ENCODE data around the gene CEP89. TPM values are rescaled to one million over a fixed set of nuclear protein-coding genes. Genes with fewer than 3 reads are reported as not detected.

The CEP89 gene
- total and polyA plus RNA-seq, 2 donors (not counting 1 experiment from before 2014, with no cell fraction given) = 6.3 to 13.8 TPM

DNA sequence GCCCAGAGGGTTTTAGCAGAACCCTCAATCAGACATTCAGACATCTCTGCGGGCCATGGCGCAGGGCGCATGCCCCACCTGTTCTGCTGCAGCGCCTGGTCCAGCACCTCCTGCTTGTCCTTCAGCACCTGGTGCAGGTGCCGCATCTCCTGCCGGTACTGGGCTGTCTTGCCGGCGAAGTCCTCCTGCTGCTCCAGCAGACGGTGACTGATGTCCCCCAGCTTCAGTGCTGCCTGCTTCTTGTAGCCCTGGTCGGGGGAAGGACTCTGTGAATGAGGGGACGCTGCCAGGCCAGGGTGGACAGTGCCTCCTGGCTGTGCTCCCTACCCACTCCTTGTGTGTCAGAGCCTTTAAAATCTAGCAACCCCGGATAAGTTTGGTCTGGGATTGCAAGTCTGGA lies 90.0 kb downstream of the CEP89 start:
- Histone ChIP-seq H4K20me1 (ENCODE audit: control insufficient read depth, extremely low read depth, insufficient read depth, low read length) (no peaks in the 10 kb centered on the region), H3K36me3 (ENCODE audit: control insufficient read depth, insufficient read depth, low read length) (no peaks in the 10 kb centered on the region), H3K4me2 (ENCODE audit: extremely low read depth, insufficient read depth, low read length) (no peak overlapping the region), H3K79me2 (ENCODE audit: control insufficient read depth, insufficient read depth, low read length) (no peaks in the 10 kb centered on the region), H3K9ac (ENCODE audit: insufficient read depth, low read length) (no peak overlapping the region), H3K27me3 (ENCODE audit: control insufficient read depth, insufficient read depth, low read length) (no peaks in the 10 kb centered on the region), H2AFZ (ENCODE audit: low read length) (no peak overlapping the region), H3K27ac (ENCODE audit: insufficient read depth, low read length) (no peak overlapping the region), H3K4me1 (ENCODE audit: control insufficient read depth, extremely low read depth, insufficient read depth, low read length) (no peaks in the 10 kb centered on the region), H3K9me3 (ENCODE audit: control insufficient read depth, insufficient read depth, low read depth, low read length) (no peaks in the 10 kb centered on the region), H3K4me3 (replicated peaks in 1 of 4; ENCODE audit: control extremely low read depth in 1 of 4, insufficient read depth in 1 of 4, low read depth in 3 of 4, low read length in 4 of 4) (no peak overlapping the region)
- TF ChIP-seq EZH2 (IDR thresholded peaks at IDR 0.05; ENCODE audit: low read length, missing control alignments) = no peak
- TF ChIP-seq, protein P1, sequence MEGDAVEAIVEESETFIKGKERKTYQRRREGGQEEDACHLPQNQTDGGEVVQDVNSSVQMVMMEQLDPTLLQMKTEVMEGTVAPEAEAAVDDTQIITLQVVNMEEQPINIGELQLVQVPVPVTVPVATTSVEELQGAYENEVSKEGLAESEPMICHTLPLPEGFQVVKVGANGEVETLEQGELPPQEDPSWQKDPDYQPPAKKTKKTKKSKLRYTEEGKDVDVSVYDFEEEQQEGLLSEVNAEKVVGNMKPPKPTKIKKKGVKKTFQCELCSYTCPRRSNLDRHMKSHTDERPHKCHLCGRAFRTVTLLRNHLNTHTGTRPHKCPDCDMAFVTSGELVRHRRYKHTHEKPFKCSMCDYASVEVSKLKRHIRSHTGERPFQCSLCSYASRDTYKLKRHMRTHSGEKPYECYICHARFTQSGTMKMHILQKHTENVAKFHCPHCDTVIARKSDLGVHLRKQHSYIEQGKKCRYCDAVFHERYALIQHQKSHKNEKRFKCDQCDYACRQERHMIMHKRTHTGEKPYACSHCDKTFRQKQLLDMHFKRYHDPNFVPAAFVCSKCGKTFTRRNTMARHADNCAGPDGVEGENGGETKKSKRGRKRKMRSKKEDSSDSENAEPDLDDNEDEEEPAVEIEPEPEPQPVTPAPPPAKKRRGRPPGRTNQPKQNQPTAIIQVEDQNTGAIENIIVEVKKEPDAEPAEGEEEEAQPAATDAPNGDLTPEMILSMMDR (conservative IDR thresholded peaks at IDR 0.05 in 1 of 2, IDR thresholded peaks at IDR 0.05 in 1 of 2; ENCODE audit: low read depth in 1 of 2, low read length in 2 of 2) = no peak
- DNase-seq (ENCODE audit: low read depth in 2 of 2) = no peak

DNA sequence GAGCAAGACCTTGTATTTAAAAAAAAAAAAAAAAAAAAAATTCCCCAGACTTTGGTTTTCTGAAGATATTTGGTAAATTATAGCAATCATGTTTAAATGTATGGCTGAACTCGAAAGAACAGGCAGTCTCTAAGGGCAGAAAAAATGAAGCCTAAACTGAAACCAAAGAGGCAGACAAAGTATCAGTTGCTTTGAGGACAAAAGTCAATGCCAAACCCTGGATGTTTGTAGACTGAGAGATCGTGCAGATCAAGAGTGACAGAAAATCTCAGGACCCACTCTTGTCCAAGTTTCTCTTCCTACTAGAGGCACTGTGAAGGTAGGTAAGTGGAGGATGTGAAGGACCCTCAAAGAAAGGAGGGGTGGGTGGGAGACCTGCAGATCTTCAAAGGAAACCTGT lies 91.1 kb downstream of the CEP89 start:
- Histone ChIP-seq H4K20me1 (ENCODE audit: control insufficient read depth, extremely low read depth, insufficient read depth, low read length) (no peaks in the 10 kb centered on the region), H3K4me3 (replicated peaks in 1 of 4; ENCODE audit: control extremely low read depth in 1 of 4, insufficient read depth in 1 of 4, low read depth in 3 of 4, low read length in 4 of 4) (no peak overlapping the region), H3K9ac (ENCODE audit: insufficient read depth, low read length) (no peak overlapping the region), H3K79me2 (ENCODE audit: control insufficient read depth, insufficient read depth, low read length) (no peaks in the 10 kb centered on the region), H3K4me1 (ENCODE audit: control insufficient read depth, extremely low read depth, insufficient read depth, low read length) (no peaks in the 10 kb centered on the region), H3K27ac (ENCODE audit: insufficient read depth, low read length) (no peak overlapping the region), H3K9me3 (ENCODE audit: control insufficient read depth, insufficient read depth, low read depth, low read length) (no peaks in the 10 kb centered on the region), H3K4me2 (ENCODE audit: extremely low read depth, insufficient read depth, low read length) (no peak overlapping the region), H2AFZ (ENCODE audit: low read length) (no peak overlapping the region), H3K27me3 (ENCODE audit: control insufficient read depth, insufficient read depth, low read length) (no peaks in the 10 kb centered on the region), H3K36me3 (ENCODE audit: control insufficient read depth, insufficient read depth, low read length) (no peaks in the 10 kb centered on the region)
- TF ChIP-seq, protein P1 (conservative IDR thresholded peaks at IDR 0.05 in 1 of 2, IDR thresholded peaks at IDR 0.05 in 1 of 2; ENCODE audit: low read depth in 1 of 2, low read length in 2 of 2) = no peak
- no peak for TF ChIP-seq EZH2 (IDR thresholded peaks at IDR 0.05; ENCODE audit: low read length, missing control alignments)
- no peak for DNase-seq (ENCODE audit: low read depth in 2 of 2)

DNA sequence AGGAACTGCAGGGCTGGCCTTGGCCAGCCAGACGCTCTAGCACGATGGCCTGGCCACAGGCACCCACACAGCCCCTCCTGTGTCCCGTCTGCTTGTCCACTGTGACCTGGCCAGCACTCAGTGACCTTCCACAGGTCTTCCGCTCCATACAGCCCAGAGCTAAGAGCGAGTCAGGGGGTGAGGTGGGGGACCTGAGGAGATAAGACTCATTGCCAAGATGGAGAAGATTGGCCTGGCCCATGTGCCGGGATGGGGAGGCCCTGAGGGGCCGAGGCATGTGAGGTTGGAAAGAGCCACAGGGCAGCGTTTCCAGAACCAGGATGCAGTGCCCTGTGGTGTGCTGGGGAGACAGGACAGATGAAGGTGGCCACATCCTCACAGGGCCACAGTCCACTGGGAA lies 92.0 kb downstream of the CEP89 start:
- H3K27ac ChIP-seq (ENCODE audit: insufficient read depth, low read length) = no peak overlapping the region
- no peaks in the 10 kb centered on the region for H4K20me1 ChIP-seq (ENCODE audit: control insufficient read depth, extremely low read depth, insufficient read depth, low read length)
- H3K4me2 ChIP-seq (ENCODE audit: extremely low read depth, insufficient read depth, low read length) = no peak overlapping the region
- no peaks in the 10 kb centered on the region for H3K27me3 ChIP-seq (ENCODE audit: control insufficient read depth, insufficient read depth, low read length)
- TF ChIP-seq, protein P1 (conservative IDR thresholded peaks at IDR 0.05 in 1 of 2, IDR thresholded peaks at IDR 0.05 in 1 of 2; ENCODE audit: low read depth in 1 of 2, low read length in 2 of 2) = no peak
- H3K4me1 ChIP-seq (ENCODE audit: control insufficient read depth, extremely low read depth, insufficient read depth, low read length) = no peaks in the 10 kb centered on the region
- no peak overlapping the region for H2AFZ ChIP-seq (ENCODE audit: low read length)
- no peak overlapping the region for H3K4me3 ChIP-seq (replicated peaks in 1 of 4; ENCODE audit: control extremely low read depth in 1 of 4, insufficient read depth in 1 of 4, low read depth in 3 of 4, low read length in 4 of 4)
- no peaks in the 10 kb centered on the region for H3K36me3 ChIP-seq (ENCODE audit: control insufficient read depth, insufficient read depth, low read length)
- no peaks in the 10 kb centered on the region for H3K79me2 ChIP-seq (ENCODE audit: control insufficient read depth, insufficient read depth, low read length)
- H3K9ac ChIP-seq (ENCODE audit: insufficient read depth, low read length) = no peak overlapping the region
- no peaks in the 10 kb centered on the region for H3K9me3 ChIP-seq (ENCODE audit: control insufficient read depth, insufficient read depth, low read depth, low read length)
- no peak for DNase-seq (ENCODE audit: low read depth in 2 of 2)
